ENCODE data around the gene RAVER2.

RAVER2 gene

DNA sequence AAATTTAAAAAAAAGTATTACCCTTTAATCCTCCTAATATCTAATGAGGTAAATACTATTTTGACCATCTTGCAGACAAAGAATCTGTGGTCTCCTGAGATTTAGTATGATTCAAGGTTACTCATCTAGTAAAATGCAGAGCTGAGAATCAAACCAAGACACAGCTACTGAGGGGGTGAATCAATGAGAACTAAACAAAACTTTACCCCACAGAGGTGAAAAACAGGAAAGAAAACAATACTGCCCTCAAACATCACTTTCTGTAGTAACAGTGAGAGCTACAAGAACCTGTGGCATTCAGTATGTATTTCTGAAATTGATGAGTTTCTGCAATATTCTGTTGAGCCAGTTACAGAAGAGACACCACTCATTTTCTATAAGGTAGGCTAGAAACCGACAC lies 136.4 kb downstream of the RAVER2 start:
- no peak for DNase-seq
